ENCODE data around the gene PDP2. TPM values are rescaled to one million over a fixed set of nuclear protein-coding genes. Genes with fewer than 3 reads are reported as not detected.
"Not testable (repeated sequence)": the region's sequence is repeated elsewhere in the genome, so short reads cannot be mapped to it uniquely, and the experiment has no call there.

PDP2 gene
- total and polyA plus RNA-seq, 10 of the 15 experiments (the other 5 are each of a cell fraction or from before 2014, with no cell fraction given): 1.9 to 31.1 (median 6.2) TPM

GRCh38 chr16:66863707-66864106 lies 16.6 kb upstream of the PDP2 start (continued):
- TF ChIP-seq CREB1 (IDR thresholded peaks at IDR 0.05; ENCODE audit: low read depth) (no peak), ZZZ3 (IDR thresholded peaks at IDR 0.05; ENCODE audit: control insufficient read depth, insufficient read length, low read depth) (no peak), BACH1 (IDR thresholded peaks at IDR 0.05; ENCODE audit: borderline replicate concordance) (no peak), ZNF687 (IDR thresholded peaks at IDR 0.05) (no peak), SIN3A (IDR thresholded peaks at IDR 0.05; ENCODE audit: low read depth, low read length) (no peak), HDAC2 (IDR thresholded peaks at IDR 0.05) (no peak)

- Histone ChIP-seq H3K36me3 (ENCODE audit: control insufficient read depth in 2 of 2, insufficient read depth in 2 of 2, low read length in 1 of 2) (no peaks in the 10 kb centered on the region), H3K4me1 (ENCODE audit: control insufficient read depth, insufficient read depth, low read length) (peaks cover 10% of the 10 kb centered on the region), H3K9me3 (replicated peaks; ENCODE audit: control insufficient read depth, insufficient read depth, low read length) (no peaks in the 10 kb centered on the region), H4K20me1 (ENCODE audit: control insufficient read depth, insufficient read depth) (no peaks in the 10 kb centered on the region), H3K27ac (ENCODE audit: control insufficient read depth, insufficient read depth) (no peak overlapping the region), H3K4me2 (ENCODE audit: control insufficient read depth, insufficient read depth) (no peak overlapping the region), H3K4me3 (no peak overlapping the region), H3K9ac (ENCODE audit: control insufficient read depth, insufficient read depth, low read length) (no peak overlapping the region), H3K27me3 (replicated peaks in 1 of 2; ENCODE audit: control insufficient read depth in 2 of 2, insufficient read depth in 2 of 2, low read length in 1 of 2) (no peaks in the 10 kb centered on the region), H3K79me2 (ENCODE audit: control insufficient read depth, insufficient read depth, low read length) (no peaks in the 10 kb centered on the region), H2AFZ (ENCODE audit: control insufficient read depth, low read depth, low read length) (no peak overlapping the region)
- ATAC-seq: no peak
- in situ Hi-C loops (cut with MboI) (loop anchor here (5.0 kb wide), 1 partner anchor 462 kb away; no protein-coding TSS in a partner anchor), intact Hi-C loops (cut with micrococcal nuclease; ENCODE audit: unreplicated experiment) (loop anchor here (2.0 to 5.0 kb wide), 3 partner anchors 39 to 462 kb away; partner anchors contain the start of gene NAE1)
- no TSS peak for BruUV-seq (replicated peaks)
- ChIA-PET CTCF (interaction anchor here (0.6 to 7.5 kb wide), 10 partner anchors 20 to 464 kb away, joined by 3 to 106 read pairs (median 32); partner anchors contain the start of gene NAE1), RAD21 (ENCODE audit: unreplicated experiment) (interaction anchor here (2.8 to 3.4 kb wide), 3 partner anchors 39 to 463 kb away, joined by 16 to 38 read pairs (median 19); partner anchors contain the start of gene NAE1), SMC1A (ENCODE audit: uncharacterized antibody, unreplicated experiment) (interaction anchor here (0.9 to 3.3 kb wide), 4 partner anchors 12 to 305 kb away, joined by 3 to 37 read pairs (median 3); partner anchors contain the start of gene NAE1), POLR2A (interaction anchor here (0.5 to 0.7 kb wide), 2 partner anchors 197 to 479 kb away, joined by 3 to 4 read pairs; no protein-coding TSS in a partner anchor)
- no peak for TF ChIP-seq MTA3 (IDR thresholded peaks at IDR 0.05; ENCODE audit: borderline replicate concordance, low read length)
- TF ChIP-seq KAT2A (conservative IDR thresholded peaks at IDR 0.05; ENCODE audit: control insufficient read depth, low read depth, low read length): no peak
- no peak for TF ChIP-seq NRF1 (conservative IDR thresholded peaks at IDR 0.05; ENCODE audit: low read depth, low read length)
- no peak for FAIRE-seq
- no peak for DNase-seq (ENCODE audit: low read depth, low spot score)
- WGBS (ENCODE audit: insufficient coverage, insufficient replicate concordance, low lambda C conversion rate, missing lambda C conversion rate): 88% methylated on average over 1 of the region's 1 CpG
Measured at GRCh38 chr16:66869424-66869823, 10.9 kb upstream of the PDP2 start.

GRCh38 chr16:66871363-66871762 lies 9.0 kb upstream of the PDP2 start:
- POLR2A ChIA-PET; ATAC-seq; intact Hi-C loops (cut with micrococcal nuclease; ENCODE audit: unreplicated experiment); BruUV-seq (replicated peaks); H3K27ac ChIP-seq (ENCODE audit: control insufficient read depth, insufficient read depth); in situ Hi-C loops (cut with MboI); H3K9ac ChIP-seq (ENCODE audit: control insufficient read depth, insufficient read depth, low read length); H4K20me1 ChIP-seq (ENCODE audit: control insufficient read depth, insufficient read depth); H3K4me2 ChIP-seq (ENCODE audit: control insufficient read depth, insufficient read depth); H3K9me3 ChIP-seq (replicated peaks; ENCODE audit: control insufficient read depth, insufficient read depth, low read length); SMC1A ChIA-PET (ENCODE audit: uncharacterized antibody, unreplicated experiment); FAIRE-seq; H3K4me3 ChIP-seq; DNase-seq (ENCODE audit: low read depth, low spot score); H3K27me3 ChIP-seq (replicated peaks in 1 of 2; ENCODE audit: control insufficient read depth in 2 of 2, insufficient read depth in 2 of 2, low read length in 1 of 2); H2AFZ ChIP-seq (ENCODE audit: control insufficient read depth, low read depth, low read length); H3K36me3 ChIP-seq (ENCODE audit: control insufficient read depth in 2 of 2, insufficient read depth in 2 of 2, low read length in 1 of 2); H3K79me2 ChIP-seq (ENCODE audit: control insufficient read depth, insufficient read depth, low read length): not testable (repeated sequence)
- CTCF ChIA-PET: interaction anchor here (0.7 to 7.5 kb wide), 4 partner anchors 9 to 145 kb away, joined by 3 to 106 read pairs (median 5); partner anchors contain the start of gene NAE1
- RAD21 ChIA-PET (ENCODE audit: unreplicated experiment): interaction anchor here (2.2 kb wide), 1 partner anchor 41 kb away, joined by 7 read pairs; the partner anchor contains the start of gene NAE1
- 75% methylated on average over 2 of the region's 2 CpGs for WGBS (ENCODE audit: insufficient coverage, insufficient replicate concordance, low lambda C conversion rate, missing lambda C conversion rate)
- peaks cover 16% of the 10 kb centered on the region for H3K4me1 ChIP-seq (ENCODE audit: control insufficient read depth, insufficient read depth, low read length)

Measured in GM12878 (cell line).